ENCODE results near the gene OR52A5.

- TF ChIP-seq TAF1 (IDR thresholded peaks at IDR 0.05; ENCODE audit: low read depth) (no peak), NFIC (IDR thresholded peaks at IDR 0.05) (no peak), REST (IDR thresholded peaks at IDR 0.05; ENCODE audit: low read depth) (no peak), USF1 (IDR thresholded peaks at IDR 0.05) (no peak), MAX (IDR thresholded peaks at IDR 0.05) (no peak), EP300 (IDR thresholded peaks at IDR 0.05; ENCODE audit: borderline replicate concordance) (no peak), TEAD4 (IDR thresholded peaks at IDR 0.05) (no peak), YY1 (IDR thresholded peaks at IDR 0.05; ENCODE audit: low read depth) (no peak), FOXM1 (IDR thresholded peaks at IDR 0.05; ENCODE audit: borderline replicate concordance, low read depth) (no peak), RAD21 (IDR thresholded peaks at IDR 0.05; ENCODE audit: low read depth) (no peak), TCF12 (IDR thresholded peaks at IDR 0.05; ENCODE audit: low read depth) (no peak), CEBPB (IDR thresholded peaks at IDR 0.05) (no peak)
Measured at GRCh38 chr11:5096011-5096410, 42.1 kb downstream of the OR52A5 start.

All from Ishikawa (cell line).